G401 (cell line): ENCODE data around the gene CLASP1. TPM values are rescaled to one million over a fixed set of nuclear protein-coding genes. Genes with fewer than 3 reads are reported as not detected.
A peak's percentile ranks its signal among the peaks of the same experiment; 100 is the strongest.

ENCODE experiments used
- DNase-seq: peaks from one replicate; pipeline ENCODE4 v3.0.0-alpha.2; 2015; ENCODE audit warnings: low spot score
- in situ Hi-C: cut with HindIII; loops from 2 replicates; pipeline ENCODE4 v1.10.0; 2016; ENCODE audit warnings: low sequenced_read_pairs, mixed read lengths
- total RNA-seq: library from RNA; depleted of rRNA; stranded (reverse); fragments of >200 nt; shearing (Covaris generic); gene quantifications from 2 replicates; pipeline ENCODE4 v1.2.3, GENCODE V29; 2014

Gene CLASP1
- total RNA-seq, 1 experiment from 2014 or later = 22.0 TPM

DNA sequence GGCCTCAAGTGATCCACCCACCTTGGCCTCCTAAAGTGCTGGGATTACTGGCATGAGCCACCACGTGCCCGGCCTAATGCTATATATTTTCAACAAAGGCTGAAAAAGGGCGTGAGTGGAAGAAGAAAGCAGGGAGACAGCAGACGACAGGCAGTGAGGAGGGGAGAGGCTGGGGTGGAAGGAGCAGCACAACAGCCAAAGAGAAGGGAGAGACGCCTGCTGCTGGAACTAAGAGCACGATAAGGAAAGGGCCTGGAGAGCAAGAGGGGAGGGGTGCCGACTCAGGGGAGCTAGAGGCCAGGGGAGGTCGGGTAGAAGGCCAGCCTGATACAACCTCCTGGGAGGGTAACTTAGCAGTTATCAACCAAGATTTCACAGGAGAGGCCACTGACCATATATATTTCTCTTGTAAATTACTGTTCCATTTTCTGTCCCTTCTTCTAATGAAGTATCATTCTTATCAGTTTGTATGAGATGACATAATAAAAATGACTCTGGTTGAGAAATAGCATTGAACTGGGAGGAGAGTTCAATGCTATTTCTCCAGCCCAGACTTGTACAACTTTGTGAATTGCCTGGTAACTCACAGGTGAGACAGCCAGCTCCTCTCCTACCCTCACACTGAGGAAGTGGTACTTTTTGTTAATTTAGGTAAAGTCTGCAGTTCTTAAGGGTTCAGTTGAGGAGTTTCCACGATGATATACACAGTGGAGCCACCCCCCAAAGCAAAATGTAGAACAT is 124.4 kb downstream of the CLASP1 start:
- no peak for DNase-seq
- in situ Hi-C loops = no loop called here

DNA sequence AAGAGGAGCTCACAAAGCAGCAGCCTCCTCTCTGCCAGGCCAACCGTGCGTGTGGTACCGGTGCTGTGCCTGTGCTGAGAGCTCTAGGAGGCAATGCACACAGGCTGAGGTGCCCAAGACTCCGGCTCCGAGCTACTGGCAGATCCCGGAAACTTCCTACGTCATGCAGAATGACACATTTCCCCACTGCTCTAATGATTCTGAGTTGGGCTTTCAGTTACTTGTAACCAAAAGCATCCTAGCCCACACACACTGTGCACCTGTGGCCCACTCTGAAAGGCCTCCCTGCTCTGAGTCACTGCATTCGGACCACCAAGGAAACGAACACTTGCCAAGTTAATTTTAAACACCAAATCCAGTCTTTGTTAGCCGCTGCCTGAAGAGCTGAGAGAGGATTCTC is 127.9 kb downstream of the CLASP1 start:
- peak; percentile 47 for DNase-seq
- in situ Hi-C loops = no loop called here

DNA sequence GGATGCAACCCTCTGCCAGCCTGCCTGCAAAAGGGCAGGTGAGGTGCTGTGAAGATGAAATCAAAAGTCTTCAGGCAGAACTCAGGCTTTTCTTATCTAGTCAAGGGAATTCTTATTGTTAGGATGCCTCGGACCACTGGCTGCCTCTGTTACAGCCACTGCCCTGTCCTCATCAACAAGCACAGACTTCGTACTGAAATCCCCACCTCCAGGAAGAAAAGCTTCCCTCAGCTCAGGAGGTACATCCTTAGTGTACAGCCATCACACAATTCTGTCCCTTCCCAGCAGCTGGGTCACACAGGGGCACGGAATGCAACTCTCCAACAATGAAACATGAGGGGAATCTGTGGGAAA is 128.6 kb downstream of the CLASP1 start:
- no peak for DNase-seq
- in situ Hi-C loops = no loop called here

DNA sequence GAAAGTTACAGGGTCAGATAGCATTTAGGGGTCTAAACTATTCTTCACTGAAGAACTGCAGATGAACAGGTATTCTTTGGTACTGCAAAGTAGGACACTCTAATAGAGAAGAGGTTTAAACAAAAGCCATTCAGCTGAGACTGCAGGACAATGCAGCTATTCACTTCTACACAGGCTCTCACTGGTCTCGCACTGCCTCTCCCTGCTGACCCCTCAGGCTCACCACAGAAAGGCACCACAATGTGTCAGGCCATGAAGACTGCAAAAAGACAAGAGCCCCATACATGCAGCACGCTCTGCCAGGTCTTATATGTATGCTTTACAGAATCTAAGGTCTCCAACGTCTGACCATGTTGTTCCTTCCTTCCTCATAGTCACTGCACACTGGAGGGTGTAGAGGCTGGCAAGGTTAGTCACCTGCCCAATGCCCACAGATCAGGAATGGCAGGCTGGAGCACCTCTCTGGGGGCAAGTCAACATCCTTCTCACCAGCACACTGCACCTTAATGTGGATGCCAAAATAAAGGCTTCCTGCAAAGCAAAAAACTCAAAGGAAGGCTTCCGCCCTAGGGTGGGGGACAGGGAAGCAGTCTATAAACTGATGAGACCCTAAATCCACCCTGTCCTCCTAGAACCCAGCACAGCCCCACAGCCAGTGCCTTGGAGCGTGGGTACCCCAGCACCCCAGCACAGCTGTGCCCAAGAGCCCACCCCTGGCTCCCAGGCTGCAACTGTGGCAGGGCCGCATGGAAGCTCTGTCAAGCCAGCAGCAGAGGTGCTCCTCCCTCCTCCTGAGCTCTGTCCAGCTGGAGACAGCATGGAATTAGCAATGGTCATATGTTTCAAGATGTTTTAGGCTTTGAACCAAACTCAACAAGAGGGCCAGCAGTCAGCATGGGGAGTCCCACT is 129.3 kb downstream of the CLASP1 start:
- no peak for DNase-seq
- in situ Hi-C loops = no loop called here

DNA sequence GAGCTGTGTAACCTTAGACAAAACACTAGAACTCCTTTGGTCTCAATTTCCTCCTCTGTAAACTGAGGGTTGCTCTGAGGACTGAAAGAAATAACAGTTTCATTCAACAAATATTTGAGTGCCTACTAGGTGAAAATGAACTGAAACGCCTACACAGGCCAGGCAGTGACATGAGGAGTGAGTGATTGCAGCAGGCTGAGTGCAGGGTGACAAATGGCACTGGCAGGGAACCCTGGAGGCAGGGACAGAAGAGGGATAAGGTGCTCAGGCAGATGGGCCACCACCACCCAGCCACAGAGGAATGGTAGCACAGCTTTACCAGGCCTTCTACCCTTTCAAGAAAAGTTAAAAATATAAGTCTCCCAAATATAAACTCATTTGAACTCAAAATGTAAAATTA is 130.1 kb downstream of the CLASP1 start:
- in situ Hi-C loops = no loop called here
- no peak for DNase-seq

DNA sequence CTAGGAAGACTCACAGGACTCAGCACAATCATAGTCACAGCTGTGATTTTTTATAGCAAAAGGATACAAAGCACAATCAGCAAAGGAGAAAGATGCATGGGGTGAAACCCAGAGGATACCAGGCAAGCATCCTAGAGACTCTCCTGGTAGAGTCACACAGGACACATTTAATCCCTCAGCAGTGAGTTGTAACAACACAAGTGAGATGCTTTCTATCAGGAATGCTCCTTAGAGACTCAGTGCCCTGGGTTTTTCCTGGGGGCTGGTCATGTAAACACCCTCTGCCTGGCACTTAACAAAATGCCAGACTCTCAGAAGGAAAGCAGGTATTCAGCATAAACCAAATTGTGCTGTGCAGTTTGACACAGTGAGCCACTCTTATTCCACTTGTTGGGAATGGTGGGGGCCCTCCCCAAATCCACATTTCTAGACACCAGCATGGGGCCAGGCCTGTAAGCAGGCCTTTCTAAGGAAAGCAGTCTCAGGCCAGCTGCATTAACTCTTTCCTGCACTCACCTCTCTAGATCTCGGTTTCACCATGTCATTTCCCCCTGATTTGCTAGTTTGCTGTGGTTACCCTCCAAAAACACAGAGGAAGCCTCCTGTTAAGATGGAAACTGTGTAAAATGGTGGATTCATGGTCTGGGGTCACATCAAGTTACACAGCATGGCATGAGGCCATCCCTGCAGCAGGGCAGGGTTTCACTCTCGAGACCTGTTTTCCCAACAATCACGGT is 135.5 kb downstream of the CLASP1 start:
- in situ Hi-C loops = no loop called here
- DNase-seq = no peak

DNA sequence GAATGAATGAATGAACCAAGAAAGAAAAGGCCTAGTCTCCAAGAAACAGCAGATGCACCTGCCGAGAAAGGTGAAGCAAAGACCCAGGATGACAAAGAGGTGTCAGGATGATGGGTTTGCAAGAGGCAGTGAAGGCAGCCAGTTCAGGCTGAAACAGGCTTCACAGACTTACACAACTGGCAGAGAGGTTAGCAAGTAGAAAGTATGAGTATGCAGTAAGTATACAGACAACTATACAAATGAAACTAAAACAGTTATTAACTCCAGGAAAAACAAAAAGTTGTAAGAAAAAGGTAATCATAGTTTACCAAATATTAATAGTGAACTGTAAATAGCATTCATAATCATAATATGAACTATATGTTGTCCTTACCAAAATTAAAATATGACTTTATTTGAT is 138.4 kb downstream of the CLASP1 start:
- in situ Hi-C loops = no loop called here
- DNase-seq = no peak

DNA sequence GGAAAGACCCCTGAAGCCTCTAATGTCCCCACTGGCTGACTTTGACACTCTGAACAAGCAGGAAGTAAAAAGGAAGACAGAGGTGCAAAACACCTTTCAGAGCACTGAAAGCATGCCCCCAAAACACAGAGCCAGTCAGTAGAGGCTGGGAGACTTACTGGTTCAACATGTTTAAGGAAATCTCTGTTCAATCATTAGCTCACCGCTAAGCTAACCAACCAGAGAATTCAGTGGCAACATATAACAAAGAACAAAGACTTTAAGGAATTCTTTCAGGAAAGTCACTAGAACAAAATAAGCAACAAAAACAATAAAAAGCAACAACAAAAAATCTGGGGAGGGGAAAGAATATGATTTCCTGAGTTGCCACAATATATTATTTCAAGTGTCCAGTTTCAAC is 142.6 kb downstream of the CLASP1 start:
- in situ Hi-C loops = no loop called here
- DNase-seq = no peak

DNA sequence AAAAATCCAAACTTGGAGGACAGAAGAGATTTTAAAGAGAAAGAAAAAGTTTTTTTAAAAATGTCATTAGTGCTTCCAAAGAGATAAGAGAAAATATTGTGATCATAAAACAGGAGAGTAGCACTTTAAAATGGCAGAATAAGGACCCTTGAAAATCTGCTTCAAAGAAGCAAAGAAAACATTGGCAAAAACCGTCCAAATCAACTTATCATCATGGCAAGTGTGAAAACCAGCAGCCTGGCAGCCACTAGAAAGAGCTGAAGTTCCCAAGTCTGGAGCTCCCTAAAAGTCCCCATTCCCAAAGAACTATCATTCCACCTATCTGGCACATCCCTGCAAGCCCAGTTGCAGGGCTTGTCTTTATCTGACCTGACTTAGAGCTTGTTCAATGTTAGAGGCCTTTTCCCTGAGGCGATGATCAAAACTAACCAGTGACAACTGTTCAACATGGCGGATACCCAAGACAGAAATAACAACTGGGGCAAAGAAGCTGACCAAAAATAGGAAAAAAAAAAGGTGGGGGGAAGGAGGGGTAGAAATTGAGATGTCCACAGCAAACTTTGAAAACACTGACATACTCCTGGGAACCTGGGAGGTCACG is 143.2 kb downstream of the CLASP1 start:
- in situ Hi-C loops = no loop called here
- no peak for DNase-seq

DNA sequence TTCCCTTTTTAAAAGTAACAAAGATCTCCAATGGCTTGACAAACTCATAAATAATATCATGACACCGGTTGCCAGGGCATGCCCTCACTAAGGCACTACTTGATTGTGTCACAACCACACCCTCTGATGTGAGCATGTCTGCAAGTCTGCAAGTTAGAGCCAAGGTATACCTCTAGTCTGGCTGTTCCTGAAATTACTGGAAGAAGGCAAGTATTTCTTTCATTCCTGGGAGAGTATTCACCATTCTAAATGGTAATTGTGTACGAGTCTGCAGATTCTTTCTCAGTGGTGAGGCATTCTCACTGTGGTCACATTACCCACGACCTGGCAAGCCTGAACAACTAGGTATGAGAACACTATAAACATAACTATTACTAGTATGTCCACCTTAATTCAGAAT is 144.3 kb downstream of the CLASP1 start:
- DNase-seq = no peak
- in situ Hi-C loops = no loop called here

DNA sequence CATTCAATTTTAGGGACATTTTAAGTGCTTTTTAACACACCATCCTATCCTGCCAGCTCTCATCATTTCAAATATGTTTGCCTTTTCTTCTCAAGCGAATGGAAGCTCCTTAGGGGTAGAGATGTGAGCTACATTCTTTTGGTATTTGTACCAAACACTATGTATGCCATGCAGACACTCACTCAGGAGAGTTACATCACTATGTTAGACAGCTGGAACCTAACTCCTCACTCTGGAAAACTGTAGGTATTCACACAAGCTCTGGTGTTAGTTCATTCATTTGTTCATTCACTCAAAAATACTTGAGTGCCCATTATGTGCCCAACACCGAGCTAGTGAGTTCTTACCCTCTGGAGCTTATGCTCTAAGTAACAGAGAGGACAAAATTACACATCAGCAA is 144.9 kb downstream of the CLASP1 start:
- in situ Hi-C loops = no loop called here
- no peak for DNase-seq

DNA sequence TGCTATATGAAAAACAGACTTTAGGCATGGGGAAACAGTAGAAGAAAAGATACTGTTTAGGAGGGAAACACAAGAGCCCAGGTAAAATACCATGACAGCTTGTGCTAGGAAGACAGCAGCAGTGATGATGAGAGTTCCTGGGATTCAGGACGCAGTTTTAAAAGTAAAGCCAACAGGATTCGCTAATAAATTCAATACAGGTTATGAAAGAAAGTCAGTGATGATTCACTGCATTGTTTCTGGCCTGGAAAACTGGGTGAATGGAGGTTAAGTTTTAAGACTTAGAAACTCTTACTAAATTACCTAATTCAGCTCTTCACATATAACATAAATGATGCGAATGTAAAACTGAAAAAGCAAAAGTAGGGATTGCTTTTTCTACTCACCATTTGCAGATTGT is 146.5 kb downstream of the CLASP1 start:
- in situ Hi-C loops = no loop called here
- DNase-seq = no peak

DNA sequence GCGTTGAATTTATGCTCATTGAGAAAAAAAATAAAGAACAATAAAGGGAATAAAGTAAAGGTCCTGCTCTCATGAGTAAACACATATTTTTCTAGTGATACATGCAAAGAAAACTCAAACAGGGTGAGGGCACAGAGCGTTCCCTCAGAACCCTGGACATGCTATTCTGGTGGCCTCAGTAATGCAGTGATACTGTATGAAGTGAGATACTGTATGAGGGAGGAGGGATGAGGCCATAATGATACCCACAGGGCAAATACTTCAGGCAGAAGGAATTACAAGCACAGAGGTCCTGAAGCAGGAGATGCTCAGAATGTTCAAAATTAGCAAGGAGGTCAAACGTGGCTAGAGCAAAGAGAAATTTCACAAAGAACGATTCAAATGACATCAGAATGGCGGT is 147.0 kb downstream of the CLASP1 start:
- in situ Hi-C loops = no loop called here
- DNase-seq = no peak

DNA sequence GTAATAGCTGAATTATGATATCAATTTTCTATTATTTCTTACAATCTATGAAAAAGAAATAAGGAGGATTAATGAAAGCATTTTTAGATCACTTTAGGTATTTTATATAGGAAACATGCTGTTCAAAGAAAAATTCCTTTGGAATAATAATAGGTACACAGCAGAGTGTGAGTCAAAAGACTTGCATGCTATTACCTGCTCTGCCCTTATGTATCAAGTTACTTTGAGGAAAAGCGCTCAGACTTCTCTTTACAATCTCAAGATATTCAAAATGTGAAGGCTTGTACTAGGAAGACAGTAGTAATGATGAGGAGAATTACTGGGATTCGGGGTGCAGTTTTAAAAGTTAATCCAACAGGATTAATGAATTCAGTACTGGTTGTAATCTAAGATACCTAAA is 147.7 kb downstream of the CLASP1 start:
- no peak for DNase-seq
- in situ Hi-C loops = no loop called here

DNA sequence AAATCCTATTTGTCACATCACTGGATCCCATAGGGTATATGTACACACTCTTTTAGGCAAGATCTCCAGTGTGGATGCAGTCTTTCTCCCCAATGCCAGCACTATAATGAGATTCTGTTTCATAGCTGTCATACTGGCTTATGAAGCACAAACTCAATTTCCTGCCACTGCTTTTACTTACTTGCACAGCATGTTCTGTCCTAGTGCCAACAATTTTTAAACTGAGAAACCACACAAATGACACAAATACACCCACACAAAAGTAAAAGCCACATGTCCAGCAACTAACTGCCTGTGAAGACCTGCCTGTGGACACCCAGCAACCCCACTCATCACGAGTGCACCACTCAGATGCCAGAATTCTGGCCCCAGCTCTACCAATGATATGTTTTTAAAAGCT is 148.2 kb downstream of the CLASP1 start:
- in situ Hi-C loops = no loop called here
- DNase-seq = peak; percentile 59

DNA sequence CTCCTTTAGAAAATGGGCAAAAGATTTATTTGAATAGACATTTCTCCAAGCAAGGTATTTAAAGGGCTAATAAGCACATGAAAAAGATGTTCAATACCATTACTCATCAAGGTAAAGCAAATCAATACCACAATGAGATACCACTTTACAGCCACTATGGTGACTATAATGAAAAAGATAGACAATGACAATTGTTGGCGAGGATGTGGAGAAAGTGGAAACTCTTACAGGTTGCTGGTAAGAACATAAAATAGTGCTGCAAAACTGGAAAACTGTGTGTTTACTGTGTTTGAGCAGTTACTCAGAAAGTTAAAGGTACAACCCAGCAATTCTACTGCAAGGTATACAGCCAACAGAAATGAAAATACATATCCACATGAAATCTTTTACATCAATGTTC is 150.5 kb downstream of the CLASP1 start:
- DNase-seq = no peak
- in situ Hi-C loops = no loop called here

DNA sequence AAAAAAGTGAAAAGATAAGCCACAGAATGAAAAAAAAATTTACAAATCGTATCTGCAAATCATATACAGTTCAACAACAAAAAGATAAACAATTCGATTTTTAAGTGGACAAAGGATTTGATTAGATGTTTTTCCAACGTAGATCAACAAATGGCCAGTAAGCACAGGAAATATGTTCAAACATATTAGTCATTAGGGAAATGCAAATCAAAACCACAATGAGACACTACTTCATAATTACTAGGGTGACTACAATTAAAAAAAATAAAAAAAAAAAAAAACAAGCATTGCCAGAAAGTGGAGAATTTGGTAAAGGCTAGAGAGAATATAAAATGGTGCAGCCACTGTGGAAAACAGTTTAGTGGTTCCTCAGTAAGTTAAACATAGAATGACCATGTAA is 156.9 kb downstream of the CLASP1 start:
- no peak for DNase-seq
- in situ Hi-C loops = no loop called here

DNA sequence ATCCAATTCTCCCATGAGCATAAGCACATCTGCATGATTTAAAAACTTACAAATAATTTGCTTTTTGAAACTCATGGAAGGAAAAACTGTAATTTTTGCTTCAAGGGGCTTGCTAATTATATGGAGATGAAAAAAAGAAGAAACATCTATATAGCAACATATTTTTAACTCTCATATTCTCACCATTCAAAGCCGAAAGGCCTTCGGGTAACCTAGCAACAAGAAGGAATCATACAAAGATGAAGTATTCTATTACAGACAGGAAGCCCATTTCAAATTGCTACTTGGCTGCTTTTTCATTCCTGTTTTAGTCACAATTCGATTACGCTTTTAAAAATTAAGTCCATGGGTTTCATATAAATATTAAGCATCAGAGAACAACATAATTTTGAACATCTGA is 157.7 kb downstream of the CLASP1 start:
- no peak for DNase-seq
- in situ Hi-C loops = no loop called here

DNA sequence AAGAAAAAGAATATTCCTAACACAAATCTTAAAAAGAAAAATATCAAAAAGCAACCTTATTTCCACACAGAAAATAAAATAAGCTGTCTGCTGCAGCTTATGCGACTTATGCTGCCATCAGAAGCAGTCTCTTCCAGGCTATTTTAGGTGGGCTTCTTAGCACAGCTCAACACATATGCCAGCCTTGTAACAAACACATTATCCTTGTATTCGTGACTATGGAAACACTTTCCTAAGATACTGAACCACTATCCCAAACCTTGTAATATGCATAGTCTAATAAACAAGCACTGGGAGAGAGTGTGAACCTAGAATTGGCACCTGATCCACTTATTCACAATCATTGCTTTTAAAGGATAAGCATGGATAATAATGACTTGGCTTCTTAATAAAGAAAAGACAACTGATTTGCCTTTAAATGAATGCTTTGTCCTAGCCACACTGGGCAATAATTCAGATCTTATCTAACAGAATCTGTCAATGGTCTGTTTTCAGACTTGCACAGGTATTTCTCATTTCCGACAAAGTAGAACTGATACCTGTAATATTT is 158.6 kb downstream of the CLASP1 start:
- in situ Hi-C loops = no loop called here
- peak; percentile 39 for DNase-seq
